ENCODE measurements around the gene RASL11A.
"Not testable (repeated sequence)": the region's sequence is repeated elsewhere in the genome, so short reads cannot be mapped to it uniquely, and the experiment has no call there.

Gene RASL11A

GRCh38 chr13:27300941-27301586, 30.4 kb downstream of the RASL11A start:
- DNase-seq, result no peak

- DNase-seq, result no peak
Observed at GRCh38 chr13:27302643-27303262, 32.1 kb downstream of the RASL11A start.

- DNase-seq, result no peak
Observed at GRCh38 chr13:27304099-27304498, 33.5 kb downstream of the RASL11A start.

- no peak for DNase-seq
Observed at GRCh38 chr13:27304611-27305010, 34.0 kb downstream of the RASL11A start.

- DNase-seq, result no peak
Observed at GRCh38 chr13:27306364-27306763, 35.7 kb downstream of the RASL11A start.

GRCh38 chr13:27308941-27309340, 38.3 kb downstream of the RASL11A start:
- DNase-seq, result no peak

- DNase-seq, result no peak
Observed at GRCh38 chr13:27309401-27309958, 38.9 kb downstream of the RASL11A start.

GRCh38 chr13:27309967-27310598, 39.5 kb downstream of the RASL11A start:
- DNase-seq, result no peak

- no peak for DNase-seq
Observed at GRCh38 chr13:27310946-27311345, 40.3 kb downstream of the RASL11A start.

GRCh38 chr13:27311518-27312210, 41.0 kb downstream of the RASL11A start:
- DNase-seq, result no peak

GRCh38 chr13:27313770-27314169, 43.1 kb downstream of the RASL11A start:
- no peak for DNase-seq

GRCh38 chr13:27319404-27319803, 48.8 kb downstream of the RASL11A start:
- DNase-seq, result no peak

- DNase-seq, result no peak
Observed at GRCh38 chr13:27321468-27322431, 51.1 kb downstream of the RASL11A start.

- DNase-seq, result not testable (repeated sequence)
Observed at GRCh38 chr13:27322443-27322842, 51.8 kb downstream of the RASL11A start.
